GM19023 (cell line): ENCODE results near the gene CAVIN4.
A peak's percentile ranks its signal among the peaks of the same experiment; 100 is the strongest.

Source experiments
- ATAC-seq: cut with Tn5 transposase; IDR thresholded peaks from one replicate; pipeline ENCODE4 v1.9.1; 2021; ENCODE audit warnings: mild to moderate bottlenecking, moderate library complexity; ENCODE audit not compliant: unreplicated experiment

The CAVIN4 gene

DNA sequence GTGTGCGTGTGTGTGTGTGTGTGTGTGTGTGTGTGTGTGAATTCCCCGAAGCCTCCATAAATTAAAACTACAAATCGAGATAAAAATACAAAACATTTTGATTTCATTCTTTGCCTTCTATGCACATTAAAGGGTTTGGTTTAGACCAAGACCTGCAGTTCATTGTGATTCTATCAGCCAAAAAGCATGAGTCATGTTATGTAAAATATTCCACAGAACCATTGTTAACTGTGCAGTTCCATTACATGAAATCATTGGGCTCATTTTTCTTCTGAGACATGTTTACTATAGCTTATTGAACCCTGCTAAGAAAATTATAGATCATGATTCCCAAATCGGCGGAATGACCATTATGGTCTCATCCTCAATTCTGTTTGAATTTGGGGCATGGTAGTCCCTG is 11.7 kb downstream of the CAVIN4 start:
- no peak for ATAC-seq

DNA sequence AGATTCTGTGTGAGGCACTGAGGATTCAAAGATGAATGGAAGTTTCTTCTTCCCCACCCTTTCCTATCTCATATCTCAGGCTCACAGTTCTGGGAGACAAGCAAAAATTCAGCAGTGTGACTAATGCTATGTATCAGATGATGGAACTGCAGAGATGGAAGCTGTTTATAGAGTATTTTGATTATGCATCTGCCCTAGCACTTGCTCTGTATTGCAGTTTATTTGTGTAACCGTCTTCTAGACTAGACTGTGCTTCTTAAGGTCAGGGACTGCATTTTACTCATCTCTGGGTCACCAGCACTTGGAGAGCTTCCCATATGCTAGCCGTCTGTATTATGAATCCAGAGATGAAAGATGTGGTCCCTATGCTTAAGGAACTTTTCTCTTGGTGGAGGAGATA is 12.6 kb downstream of the CAVIN4 start:
- ATAC-seq: no peak

DNA sequence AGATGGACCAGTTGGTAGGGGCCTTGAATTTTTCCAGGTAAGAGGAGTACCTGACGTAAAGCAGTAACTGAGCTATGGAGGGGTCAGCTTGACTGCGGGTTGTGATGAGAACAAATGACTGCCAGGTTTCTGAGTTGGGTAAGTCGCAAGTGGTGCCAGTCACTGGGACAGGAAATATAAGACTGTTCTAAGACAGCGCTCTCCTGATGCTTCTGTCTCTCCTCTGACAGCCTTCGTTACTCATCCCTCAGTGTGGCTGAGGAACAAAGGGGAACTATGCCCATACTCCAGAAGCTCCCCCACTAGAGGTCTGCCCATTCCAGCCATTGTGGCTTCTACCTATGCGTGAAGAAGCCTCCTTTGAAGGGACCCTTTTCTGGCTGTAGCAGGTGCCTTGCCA is 13.3 kb downstream of the CAVIN4 start:
- ATAC-seq: no peak

DNA sequence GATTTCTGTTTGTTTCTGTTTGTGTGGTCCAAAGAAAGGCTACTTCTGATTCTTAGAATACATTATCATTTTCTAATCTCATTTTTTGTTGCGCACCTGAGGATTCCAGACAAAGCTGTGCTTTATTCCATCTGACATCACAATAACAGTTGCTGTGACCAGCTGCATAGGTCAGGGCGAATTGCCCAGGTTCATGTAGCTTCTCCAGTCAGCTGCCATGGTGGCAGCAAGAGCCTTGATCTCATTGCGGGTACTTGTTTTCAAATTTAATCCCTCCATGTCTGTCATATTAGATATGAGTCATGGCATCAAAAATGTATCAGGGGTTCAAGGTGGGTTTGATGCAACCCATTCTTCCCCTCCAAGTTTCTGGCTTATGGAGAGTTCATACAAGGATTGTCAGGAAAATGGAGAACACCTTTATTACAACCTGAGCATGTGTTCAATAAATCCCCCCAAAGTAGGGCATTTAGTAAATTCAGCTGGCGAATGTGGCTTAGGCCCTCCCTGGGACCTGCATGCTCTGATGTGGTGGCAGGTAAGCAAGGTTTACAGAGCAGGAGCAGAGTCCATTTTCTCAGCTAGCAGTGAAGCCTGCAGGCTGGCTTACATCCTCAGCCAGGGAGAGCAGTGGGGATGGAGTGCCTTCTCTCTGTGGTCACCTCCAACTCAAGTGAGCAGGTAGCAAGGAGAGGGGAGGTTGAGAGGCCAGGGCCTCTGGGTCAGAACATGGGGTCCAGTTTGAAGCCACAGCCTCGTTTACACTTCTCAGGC is 13.9 kb downstream of the CAVIN4 start:
- ATAC-seq: no peak

DNA sequence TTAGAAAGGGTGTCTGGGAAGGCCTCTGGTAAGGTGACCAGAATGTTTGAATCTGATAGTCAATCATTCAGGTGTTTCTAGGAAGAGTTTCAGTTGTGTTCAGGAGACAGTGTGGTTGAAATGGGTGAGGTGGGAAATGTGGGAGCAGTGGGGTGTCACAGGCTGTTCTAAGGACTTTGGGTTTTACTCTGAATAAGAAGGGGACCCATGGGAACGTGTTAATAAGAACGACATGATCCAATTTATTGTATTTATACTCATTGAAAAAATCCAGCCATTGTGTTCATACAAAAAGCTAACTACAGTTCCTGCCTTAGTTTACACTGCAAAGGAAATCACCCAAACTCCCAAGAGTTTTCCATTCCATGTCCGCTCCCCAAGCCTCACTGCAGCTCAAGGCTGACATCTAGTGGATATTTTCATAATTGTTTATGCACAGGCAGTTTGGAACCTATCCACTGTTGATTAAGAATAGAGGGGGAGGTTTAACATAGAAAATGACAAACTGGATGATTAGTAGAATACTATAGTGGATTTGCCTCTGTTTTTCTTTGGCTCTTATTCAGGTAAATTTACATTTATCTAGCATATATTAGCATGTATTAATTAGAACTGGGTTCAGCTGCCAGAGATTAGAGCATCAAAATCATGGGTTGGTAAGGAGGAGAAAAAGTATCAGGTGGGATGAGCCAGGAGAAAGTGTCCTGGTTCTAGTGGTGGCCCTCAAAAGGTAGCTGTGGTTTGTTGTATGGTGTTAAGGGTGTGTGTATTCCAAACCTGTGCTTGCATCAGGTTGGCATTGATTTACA is 17.7 kb downstream of the CAVIN4 start:
- peak; percentile 36 for ATAC-seq

DNA sequence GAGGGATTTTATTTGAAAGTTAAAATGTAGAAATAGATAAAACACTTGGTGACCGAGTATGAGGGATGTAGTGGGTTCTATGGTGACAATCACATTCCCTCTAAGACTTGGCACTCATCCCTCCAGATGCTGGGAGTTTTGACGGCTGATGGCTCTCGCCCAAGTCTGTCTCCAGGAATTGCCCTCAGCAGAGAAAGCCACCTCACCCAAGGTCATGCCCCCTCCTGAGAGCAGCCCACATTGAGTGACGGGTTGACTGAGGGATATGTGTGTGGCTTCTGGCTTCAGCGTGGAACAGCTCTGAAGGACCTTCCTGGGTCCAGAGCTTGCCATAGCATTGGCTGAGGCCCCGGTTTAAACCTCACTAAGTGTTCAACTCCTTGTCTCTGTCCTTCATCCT is 19.4 kb downstream of the CAVIN4 start:
- ATAC-seq: no peak

DNA sequence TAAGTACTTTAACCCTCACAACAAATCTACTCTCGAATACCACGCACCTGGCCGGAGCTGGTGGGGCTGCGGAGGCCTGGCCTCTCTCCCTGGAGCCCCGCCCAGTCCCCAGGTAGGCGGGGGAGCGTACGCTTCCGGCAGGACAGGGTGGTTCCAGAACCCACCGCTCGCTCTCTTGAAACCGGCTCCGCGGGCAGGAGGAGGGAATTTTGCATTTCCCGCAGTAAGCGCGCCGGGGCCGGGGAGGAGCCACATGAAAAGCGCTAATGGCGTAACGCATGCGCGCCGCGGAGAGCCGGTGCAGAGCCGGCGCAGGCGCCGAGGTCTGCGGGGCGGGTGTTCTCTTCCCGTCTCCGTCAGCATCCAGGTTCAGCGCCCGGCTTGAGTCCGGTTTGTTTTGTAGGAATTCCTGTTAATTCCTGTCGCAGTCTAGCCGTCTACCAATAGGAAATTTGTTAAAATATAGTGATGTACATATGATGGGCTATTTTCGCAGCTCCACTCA is 20.8 kb downstream of the CAVIN4 start:
- peak; percentile 78 for ATAC-seq

DNA sequence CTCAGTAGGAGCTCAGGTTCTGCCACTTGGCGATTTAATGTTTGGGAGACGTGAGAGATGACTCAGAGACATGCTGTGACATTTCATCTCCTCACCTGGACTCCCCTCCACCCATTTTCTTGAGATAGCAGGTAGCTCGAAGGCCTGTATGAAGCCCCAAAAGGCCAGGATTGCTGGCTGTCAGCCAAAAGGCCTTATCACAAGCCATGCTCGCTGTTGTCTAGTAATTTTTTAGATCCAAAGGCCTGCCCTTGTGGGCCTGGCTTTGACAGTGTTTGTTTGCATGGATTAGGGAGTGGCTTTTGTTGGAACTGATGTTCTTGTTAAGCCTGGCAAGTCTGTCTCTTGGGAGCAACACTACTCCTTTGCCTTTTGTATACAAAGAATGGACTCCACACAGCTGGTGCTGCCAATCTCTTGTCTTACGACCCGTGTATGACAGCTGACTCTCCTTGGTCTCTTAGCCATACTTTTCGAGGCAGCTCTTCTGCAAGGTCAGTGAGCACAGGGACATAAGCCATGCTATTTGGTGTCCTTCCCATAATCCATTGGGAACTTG is 22.7 kb downstream of the CAVIN4 start:
- no peak for ATAC-seq

DNA sequence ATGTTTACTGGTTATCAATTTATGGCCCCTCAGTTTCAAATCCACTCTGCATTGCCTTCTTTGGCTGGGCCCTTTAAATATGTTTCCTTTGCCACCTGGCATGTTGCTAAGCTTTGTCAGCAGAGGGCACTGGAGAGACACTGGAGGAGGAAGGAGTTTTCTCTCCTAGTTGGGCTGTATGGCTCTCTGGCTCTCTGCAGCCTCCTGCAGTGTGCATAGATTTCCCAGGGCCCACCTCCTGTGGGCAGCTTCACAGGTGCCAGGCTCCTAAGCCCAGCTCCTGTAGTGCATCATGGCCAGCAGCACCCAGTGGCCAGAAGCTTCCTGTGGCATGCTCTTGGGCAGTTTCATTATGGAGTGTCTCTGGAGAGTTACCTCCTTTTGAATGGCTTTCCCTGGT is 23.3 kb downstream of the CAVIN4 start:
- ATAC-seq: peak; percentile 47

DNA sequence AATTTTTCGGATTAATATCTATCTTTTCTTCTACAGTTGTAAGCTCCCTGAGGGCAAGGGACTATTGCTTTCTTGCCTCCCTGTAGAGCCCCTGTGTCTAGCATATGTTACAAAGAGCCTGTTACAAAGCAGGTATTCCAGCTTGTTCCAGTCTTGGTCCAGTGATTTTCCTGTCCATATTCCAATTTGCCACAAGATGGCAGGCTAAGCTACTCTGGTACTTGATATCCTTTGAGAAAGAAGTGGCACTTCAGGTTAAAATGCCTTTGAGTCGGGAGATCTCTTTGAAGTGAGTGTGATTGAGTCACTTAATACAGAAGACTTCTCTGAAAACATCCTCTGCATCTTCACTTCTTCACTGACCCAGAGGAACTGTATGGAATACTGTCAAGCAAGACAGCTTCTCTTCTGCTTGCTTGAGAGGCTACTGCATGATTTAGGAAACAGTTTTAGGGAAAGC is 24.5 kb downstream of the CAVIN4 start:
- no peak for ATAC-seq

DNA sequence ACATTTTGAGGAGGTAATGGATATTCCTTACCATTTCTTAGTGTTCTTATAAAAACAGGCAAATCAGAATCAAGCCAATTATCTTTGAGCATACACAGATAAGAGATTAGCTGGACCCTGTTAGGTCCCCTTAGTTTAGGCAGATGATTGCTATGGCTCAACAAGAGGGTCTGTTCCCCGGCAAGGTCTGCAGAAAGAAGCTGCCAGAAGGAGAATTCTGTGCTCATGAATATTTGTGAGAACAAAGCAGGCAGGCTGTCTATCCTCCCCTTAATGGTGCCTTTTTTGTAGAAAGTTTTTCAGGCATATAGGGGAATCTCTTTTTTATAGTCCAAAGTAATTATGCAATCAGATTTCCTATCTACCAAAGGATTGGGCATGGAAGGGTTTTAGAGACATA is 27.5 kb downstream of the CAVIN4 start:
- ATAC-seq: no peak

DNA sequence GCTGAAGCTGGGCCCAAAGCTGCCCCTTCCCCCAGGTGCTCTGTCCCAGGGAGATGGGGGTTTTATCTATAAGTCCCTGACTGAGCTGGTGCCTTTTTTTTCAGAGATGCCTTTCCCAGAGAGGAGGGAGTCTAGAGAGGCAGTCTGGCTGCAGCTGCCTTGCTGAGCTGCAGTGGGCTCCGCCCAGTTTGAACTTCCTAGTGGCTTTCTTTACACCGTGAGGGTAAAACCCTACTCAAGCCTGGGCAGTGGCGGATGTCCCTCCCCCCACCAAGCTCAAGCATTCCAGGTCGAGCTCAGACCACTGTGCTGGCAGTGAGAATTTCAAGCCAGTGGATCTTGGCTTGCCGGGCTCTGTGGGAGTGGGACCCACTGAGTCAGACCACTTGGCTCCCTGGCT is 41.3 kb downstream of the CAVIN4 start:
- no peak for ATAC-seq

DNA sequence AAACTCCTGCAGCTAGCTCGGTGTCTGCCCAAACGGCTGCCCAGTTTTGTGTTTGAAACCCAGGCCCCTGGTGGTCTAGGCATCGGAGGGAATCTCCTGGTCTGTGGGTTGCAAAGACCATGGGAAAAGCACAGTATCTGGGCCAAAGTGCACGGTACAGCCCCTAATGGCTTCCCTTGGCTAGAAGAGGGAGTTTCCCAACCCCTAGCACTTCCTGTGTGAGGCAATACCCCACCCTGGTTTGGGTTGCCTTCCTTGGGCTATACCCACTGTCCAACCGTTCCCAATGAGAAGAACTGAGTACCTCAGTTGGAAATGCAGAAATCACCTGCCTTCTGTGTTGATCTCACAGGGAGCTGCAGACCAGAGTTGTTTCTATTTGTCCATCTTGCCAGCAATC is 41.8 kb downstream of the CAVIN4 start:
- no peak for ATAC-seq

DNA sequence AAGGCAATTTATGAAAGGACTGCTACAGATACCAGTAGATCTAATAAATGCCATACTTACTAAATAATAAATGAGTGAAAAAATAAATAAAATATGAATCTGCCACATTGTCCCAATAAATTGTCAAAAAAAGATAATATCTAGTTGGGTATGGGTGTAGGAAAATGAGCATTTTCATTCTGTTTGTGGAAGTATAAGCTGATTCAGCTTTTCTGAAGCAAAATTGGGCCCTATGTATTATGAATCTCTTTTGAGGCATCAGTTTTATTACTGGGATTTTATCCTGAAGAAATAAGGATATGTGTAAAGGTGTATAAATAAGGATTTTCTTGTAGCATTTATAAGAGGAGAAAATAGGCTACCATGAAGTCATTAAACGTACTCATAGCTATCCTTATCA is 46.1 kb downstream of the CAVIN4 start:
- no peak for ATAC-seq

DNA sequence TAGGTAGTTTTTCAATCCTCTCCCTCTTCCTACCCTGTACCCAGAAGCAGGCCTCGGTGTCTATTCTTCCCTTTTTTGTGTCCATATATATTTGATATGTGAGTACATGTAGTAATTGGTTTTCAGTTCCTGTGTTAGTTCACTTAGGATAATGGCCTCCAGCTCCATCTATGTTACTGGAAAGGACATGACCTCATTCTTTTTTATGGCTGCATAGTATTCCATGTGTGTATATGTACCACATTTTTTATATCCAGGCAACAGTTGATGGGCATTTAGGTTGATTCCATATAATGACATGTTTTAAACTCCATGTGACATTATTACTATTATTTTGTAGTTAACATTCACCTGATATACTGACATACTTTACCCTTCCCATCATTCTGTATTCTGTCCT is 49.1 kb downstream of the CAVIN4 start:
- ATAC-seq: no peak

DNA sequence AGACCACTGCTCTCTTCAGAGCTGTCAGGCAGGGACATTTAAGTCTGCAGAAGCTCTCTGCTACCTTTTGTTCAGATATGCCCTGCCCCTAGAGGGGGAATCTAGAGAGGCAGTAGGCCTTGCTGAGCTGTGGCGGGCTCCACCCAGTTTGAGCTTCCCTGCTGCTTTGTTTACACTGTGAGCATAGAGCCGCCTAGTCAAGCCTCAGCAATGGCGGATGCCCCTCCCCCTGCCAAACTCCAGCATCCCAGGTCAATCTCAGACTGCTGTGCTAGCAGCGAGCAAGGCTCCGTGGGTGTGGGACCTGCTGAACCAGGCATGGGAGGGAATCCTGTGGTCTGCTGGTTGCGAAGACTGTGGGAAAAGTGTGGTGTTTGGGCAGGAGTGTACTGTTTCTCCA is 59.9 kb downstream of the CAVIN4 start:
- ATAC-seq: no peak
